HCT116 (cell line): ENCODE data around the gene LRRC4C. TPM values are rescaled to one million over a fixed set of nuclear protein-coding genes. Genes with fewer than 3 reads are reported as not detected.

ENCODE experiments used
- ATAC-seq: fragments of 200-7000 bp; cut with Tn5 transposase; 2 replicates; pipeline ENCODE4 v1.9.1; 2020; ENCODE audit warnings: mild to moderate bottlenecking, moderate library complexity
- BruUV-seq: library from RNA; stranded (reverse); fragments of 400-500 nt; replicated peaks from 2 replicates; lab custom pipeline; 2021; lab: Mats Ljungman, UMichigan
- CTCF ChIA-PET: fragments of 300-600 bp; sonication (Branson Sonifier 250); formaldehyde crosslinking; loops from one replicate; lab custom pipeline; 2021; ENCODE audit warnings: antibody characterized with exemption; lab: Charles Lee
- POLR2A ChIA-PET: fragments of 300-600, 350-600 bp; sonication (Branson Sonifier 250); formaldehyde crosslinking; loops from one replicate; lab custom pipeline; 2021; ENCODE audit warnings: antibody characterized with exemption; lab: Charles Lee
- RAD21 ChIA-PET, 2 experiments: fragments of 300-600 bp; sonication (Branson Sonifier 250); formaldehyde crosslinking; loops; one replicate each; lab custom pipeline; 2023; ENCODE audit warnings: low total read pairs in 2 of 2; ENCODE audit not compliant: uncharacterized antibody in 2 of 2, unreplicated experiment in 2 of 2, low non-redundant PET in 1 of 2; lab: Charles Lee
- DNase-seq: peaks from one replicate; pipeline ENCODE4 v3.0.0-alpha.2; 2010; ENCODE audit warnings: low read depth, low spot score
- H2AFZ ChIP-seq: fragments of 200-600 bp; shearing (Covaris generic), sonication (generic); 2 replicates; pipeline ENCODE4 v1.6.1; 2017; ENCODE audit warnings: low read depth, mixed run types, mixed read lengths, antibody characterized with exemption, low read length; ENCODE audit not compliant: poor library complexity, severe bottlenecking
- H3K27ac ChIP-seq: 2 replicates; pipeline ENCODE4 v1.5.1; 2012; ENCODE audit warnings: low read depth, low read length
- H3K27me3 ChIP-seq: fragments of 200-600 bp; sonication (generic); 2 replicates; pipeline ENCODE4 v1.6.1; 2016; ENCODE audit warnings: mixed run types, low read length, mixed read lengths; ENCODE audit not compliant: insufficient read depth
- H3K36me3 ChIP-seq, 2 experiments: fragments of 200-500 bp in 1 of 2; fragments of 200-600 bp in 1 of 2; sonication (Bioruptor generic) in 1 of 2; sonication (generic) in 1 of 2; 2 replicates each; pipeline versions ENCODE4 v1.5.1 to v1.6.1; 2014 to 2016; ENCODE audit warnings: low read length in 2 of 2, inconsistent platforms in 1 of 2, mixed read lengths in 1 of 2, mixed run types in 1 of 2; ENCODE audit not compliant: insufficient read depth in 2 of 2, control insufficient read depth in 1 of 2
- H3K4me1 ChIP-seq, 2 experiments: fragments of 200-600 bp in 1 of 2; sonication (generic) in 1 of 2; 2 replicates each; pipeline versions ENCODE4 v1.5.1 to v1.6.1; 2012 to 2017; ENCODE audit warnings: low read length in 2 of 2, inconsistent platforms in 1 of 2, mild to moderate bottlenecking in 1 of 2, mixed read lengths in 1 of 2, mixed run types in 1 of 2, moderate library complexity in 1 of 2; ENCODE audit not compliant: insufficient read depth in 2 of 2, control insufficient read depth in 1 of 2
- H3K4me2 ChIP-seq: fragments of 200-600 bp; sonication (generic); 2 replicates; pipeline ENCODE4 v1.6.1; 2017; ENCODE audit warnings: mixed run types, low read length, mixed read lengths
- H3K4me3 ChIP-seq, 2 experiments: fragments of 200-600 bp in 1 of 2; sonication (generic) in 1 of 2; replicated peaks in 1 of 2; 2 replicates each; pipeline ENCODE4 v1.5.1; 2011 to 2016; ENCODE audit warnings: low read length in 2 of 2, control low read depth in 1 of 2, low read depth in 1 of 2, mild to moderate bottlenecking in 1 of 2, mixed read lengths in 1 of 2, mixed run types in 1 of 2
- H3K79me2 ChIP-seq: fragments of 200-600 bp; sonication (generic); 2 replicates; pipeline ENCODE4 v1.6.1; 2017; ENCODE audit warnings: mild to moderate bottlenecking, mixed run types, low read length, moderate library complexity, mixed read lengths; ENCODE audit not compliant: insufficient read depth
- H3K9ac ChIP-seq: fragments of 200-600 bp; sonication (generic); 2 replicates; pipeline ENCODE4 v1.6.1; 2016; ENCODE audit warnings: low read length, mixed read lengths
- H3K9me2 ChIP-seq: fragments of 200-600 bp; sonication (generic), shearing (Covaris generic); 2 replicates; pipeline ENCODE4 v1.6.1; 2017; ENCODE audit warnings: mixed run types, mild to moderate bottlenecking, moderate library complexity; ENCODE audit not compliant: insufficient read depth
- H3K9me3 ChIP-seq, 2 experiments: fragments of 200-500 bp in 1 of 2; fragments of 200-600 bp in 1 of 2; sonication (Bioruptor generic) in 1 of 2; sonication (generic) in 1 of 2; 2 replicates each; pipeline ENCODE4 v1.6.1; 2014 to 2017; ENCODE audit warnings: low read length in 2 of 2, mixed read lengths in 2 of 2, inconsistent platforms in 1 of 2, low read depth in 1 of 2, mild to moderate bottlenecking in 1 of 2, mixed run types in 1 of 2, moderate library complexity in 1 of 2; ENCODE audit not compliant: control insufficient read depth in 1 of 2, insufficient read depth in 1 of 2
- H4K20me1 ChIP-seq: fragments of 200-600 bp; sonication (generic), shearing (Covaris generic); 2 replicates; pipeline ENCODE4 v1.6.1; 2017; ENCODE audit warnings: mixed run types, mild to moderate bottlenecking, moderate library complexity; ENCODE audit not compliant: insufficient read depth
- EGR1 ChIP-seq: IDR thresholded peaks from 2 replicates; pipeline ENCODE4 v1.6.1; 2012; ENCODE audit warnings: low read depth
- SIN3A ChIP-seq: IDR thresholded peaks from 2 replicates; pipeline ENCODE4 v1.6.1; 2012; ENCODE audit warnings: low read depth
- SP1 ChIP-seq: IDR thresholded peaks from 2 replicates; pipeline ENCODE4 v1.6.1; 2012; ENCODE audit warnings: low read depth
- TCF7L2 ChIP-seq: IDR thresholded peaks from 2 replicates; pipeline ENCODE4 v1.7.0; 2011; ENCODE audit warnings: borderline replicate concordance, inconsistent platforms; ENCODE audit not compliant: insufficient read depth, insufficient read length; ENCODE audit errors: extremely low read depth
- YY1 ChIP-seq: IDR thresholded peaks from 2 replicates; pipeline ENCODE4 v1.6.1; 2011; ENCODE audit warnings: low read length, low read depth, moderate library complexity, mild to moderate bottlenecking; ENCODE audit not compliant: insufficient replicate concordance; ENCODE audit errors: extremely low read depth
- intact Hi-C: fragments of 100-400 bp; cut with micrococcal nuclease; formaldehyde crosslinking; loops from 2 replicates; pipeline ENCODE4 v1.10.0; 2022
- total RNA-seq: library from RNA; stranded (reverse); gene quantifications from one replicate; pipeline ENCODE4 v1.2.1, GENCODE V29; 2021; ENCODE audit not compliant: unreplicated experiment

The LRRC4C gene
- total RNA-seq, 1 experiment from 2014 or later, result not detected

- no peak overlapping the region for H3K27ac ChIP-seq
- intact Hi-C loops, result no loop called here
- no peak overlapping the region for H3K4me2 ChIP-seq
- no peaks in the 10 kb centered on the region for H4K20me1 ChIP-seq
- H3K27me3 ChIP-seq, result no peaks in the 10 kb centered on the region
- ATAC-seq (no peak), DNase-seq (no peak)
- no peaks in the 10 kb centered on the region for H3K9me2 ChIP-seq
- no peak overlapping the region for H2AFZ ChIP-seq
- H3K36me3 ChIP-seq, result no peaks in the 10 kb centered on the region
- peaks cover 6 to 14% of the 10 kb centered on the region in 2 experiments; a peak in 3 of 4 replicates for H3K9me3 ChIP-seq
- no peaks in the 10 kb centered on the region for H3K4me1 ChIP-seq
- no peaks in the 10 kb centered on the region for H3K79me2 ChIP-seq
- H3K4me3 ChIP-seq, result no peak overlapping the region
- ChIA-PET POLR2A (no interaction called here), CTCF (no interaction called here), RAD21 (no interaction called here)
- no peak overlapping the region for H3K9ac ChIP-seq
- no TSS peak for BruUV-seq
- no peak for TF ChIP-seq SIN3A
- no peak for TF ChIP-seq SP1
- no peak for TF ChIP-seq TCF7L2
- TF ChIP-seq EGR1, result no peak
- no peak for TF ChIP-seq YY1
Observed at GRCh38 chr11:40080434-40080833, 1379.0 kb downstream of the LRRC4C start.
